Right kidney (tissue), 1 donor: ENCODE measurements around the gene FNDC3A.
"Not testable (repeated sequence)": the region's sequence is repeated elsewhere in the genome, so short reads cannot be mapped to it uniquely, and the experiment has no call there.

Source experiments
- DNase-seq: peaks from one replicate; pipeline ENCODE4 v3.0.0-alpha.2; 2016

Gene FNDC3A

GRCh38 chr13:48973845-48974431, 1.8 kb upstream of the FNDC3A start:
- no peak for DNase-seq

- DNase-seq: peak; percentile 89
Observed at GRCh38 chr13:48975101-48975855, 434 bp upstream of the FNDC3A start.

- DNase-seq: peak; percentile 83
Observed at GRCh38 chr13:48976576-48977285, 1.0 kb downstream of the FNDC3A start.

- peak; percentile 25 for DNase-seq
Observed at GRCh38 chr13:48977286-48977625, 1.5 kb downstream of the FNDC3A start.

GRCh38 chr13:48977973-48978372, 2.3 kb downstream of the FNDC3A start:
- DNase-seq: no peak

GRCh38 chr13:48978942-48979601, 3.4 kb downstream of the FNDC3A start:
- no peak for DNase-seq

- no peak for DNase-seq
Observed at GRCh38 chr13:48979892-48980291, 4.2 kb downstream of the FNDC3A start.

- DNase-seq: no peak
Observed at GRCh38 chr13:48983331-48983730, 7.6 kb downstream of the FNDC3A start.

GRCh38 chr13:48985756-48986155, 10.0 kb downstream of the FNDC3A start:
- DNase-seq: no peak

- no peak for DNase-seq
Observed at GRCh38 chr13:48990900-48991299, 15.2 kb downstream of the FNDC3A start.

GRCh38 chr13:48993150-48993549, 17.4 kb downstream of the FNDC3A start:
- no peak for DNase-seq

- DNase-seq: no peak
Observed at GRCh38 chr13:48994706-48995105, 19.0 kb downstream of the FNDC3A start.

GRCh38 chr13:48998641-48999292, 23.1 kb downstream of the FNDC3A start:
- DNase-seq: no peak

GRCh38 chr13:49000247-49000646, 24.5 kb downstream of the FNDC3A start:
- DNase-seq: no peak

- not testable (repeated sequence) for DNase-seq
Observed at GRCh38 chr13:49018986-49019635, 43.4 kb downstream of the FNDC3A start.

- DNase-seq: no peak
Observed at GRCh38 chr13:49020328-49020727, 44.6 kb downstream of the FNDC3A start.

GRCh38 chr13:49020940-49021553, 45.3 kb downstream of the FNDC3A start:
- no peak for DNase-seq

GRCh38 chr13:49021953-49022352, 46.2 kb downstream of the FNDC3A start:
- DNase-seq: no peak

- DNase-seq: no peak
Observed at GRCh38 chr13:49022472-49023144, 46.9 kb downstream of the FNDC3A start.

- DNase-seq: no peak
Observed at GRCh38 chr13:49023431-49023830, 47.7 kb downstream of the FNDC3A start.

- no peak for DNase-seq
Observed at GRCh38 chr13:49026851-49027250, 51.1 kb downstream of the FNDC3A start.
